Uterus (tissue), 2 donors: Measurements from ENCODE around the gene SCGB1C2.
"Not testable (repeated sequence)": the region's sequence is repeated elsewhere in the genome, so short reads cannot be mapped to it uniquely, and the experiment has no call there.

ENCODE experiments used
- POLR2A ChIP-seq, 2 donors: fragments of 450-650 bp; IDR thresholded peaks; one replicate each; pipeline ENCODE4 v1.6.1; 2016; ENCODE audit warnings: antibody characterized with exemption in 2 of 2, mild to moderate bottlenecking in 1 of 2, moderate library complexity in 1 of 2
- TF ChIP-seq, protein P1 (sequence below), 4 experiments: fragments of 200-600 bp in 2 of 4; fragments of 450-650 bp in 2 of 4; sonication (generic) in 2 of 4; IDR thresholded peaks; one replicate each; pipeline ENCODE4 v1.5.1; 2016 to 2019; ENCODE audit warnings: antibody characterized with exemption in 4 of 4, mild to moderate bottlenecking in 2 of 4, moderate library complexity in 1 of 4

DNA sequence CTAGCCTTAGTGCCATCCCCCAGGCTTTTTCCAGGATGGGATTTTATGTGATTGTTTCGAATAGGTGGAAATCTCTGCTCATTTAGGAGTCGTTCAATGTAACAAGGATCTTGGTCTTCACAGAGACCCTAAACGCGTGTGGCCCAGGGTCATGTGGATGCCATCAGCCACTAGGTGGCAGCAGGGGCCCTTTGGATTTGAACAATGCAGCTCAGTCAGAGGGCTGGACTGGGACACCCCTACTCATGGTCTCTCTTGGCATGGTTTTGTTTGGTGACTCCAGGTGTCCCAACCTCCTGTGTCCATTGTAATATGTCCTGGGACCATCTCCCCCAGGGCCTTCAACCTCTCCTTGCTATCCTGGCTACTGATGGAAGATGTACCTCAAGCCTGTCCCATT, 838 bp upstream of the SCGB1C2 start:
- TF ChIP-seq POLR2A (IDR thresholded peaks at IDR 0.05): not testable (repeated sequence)
- TF ChIP-seq, protein P1, sequence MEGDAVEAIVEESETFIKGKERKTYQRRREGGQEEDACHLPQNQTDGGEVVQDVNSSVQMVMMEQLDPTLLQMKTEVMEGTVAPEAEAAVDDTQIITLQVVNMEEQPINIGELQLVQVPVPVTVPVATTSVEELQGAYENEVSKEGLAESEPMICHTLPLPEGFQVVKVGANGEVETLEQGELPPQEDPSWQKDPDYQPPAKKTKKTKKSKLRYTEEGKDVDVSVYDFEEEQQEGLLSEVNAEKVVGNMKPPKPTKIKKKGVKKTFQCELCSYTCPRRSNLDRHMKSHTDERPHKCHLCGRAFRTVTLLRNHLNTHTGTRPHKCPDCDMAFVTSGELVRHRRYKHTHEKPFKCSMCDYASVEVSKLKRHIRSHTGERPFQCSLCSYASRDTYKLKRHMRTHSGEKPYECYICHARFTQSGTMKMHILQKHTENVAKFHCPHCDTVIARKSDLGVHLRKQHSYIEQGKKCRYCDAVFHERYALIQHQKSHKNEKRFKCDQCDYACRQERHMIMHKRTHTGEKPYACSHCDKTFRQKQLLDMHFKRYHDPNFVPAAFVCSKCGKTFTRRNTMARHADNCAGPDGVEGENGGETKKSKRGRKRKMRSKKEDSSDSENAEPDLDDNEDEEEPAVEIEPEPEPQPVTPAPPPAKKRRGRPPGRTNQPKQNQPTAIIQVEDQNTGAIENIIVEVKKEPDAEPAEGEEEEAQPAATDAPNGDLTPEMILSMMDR (IDR thresholded peaks at IDR 0.05): peak in 2 of 4 experiments; percentile 22 to 56
